K562 (cell line): ENCODE results near the gene SNCG. TPM values are rescaled to one million over a fixed set of nuclear protein-coding genes. Genes with fewer than 3 reads are reported as not detected.
A peak's percentile ranks its signal among the peaks of the same experiment; 100 is the strongest.

ENCODE experiments used
- ADNP ChIP-seq: fragments of 200-800 bp; sonication (Bioruptor generic); IDR thresholded peaks from 2 replicates; pipeline ENCODE4 v1.6.1; 2016; ENCODE audit warnings: missing genetic modification characterization, missing compliant biosample characterization
- E2F6 ChIP-seq, 2 experiments: IDR thresholded peaks; 2 replicates each; pipeline ENCODE4 v1.6.1; 2011; ENCODE audit warnings: borderline replicate concordance in 1 of 2, control low read depth in 1 of 2, low read depth in 1 of 2, low read length in 1 of 2, mild to moderate bottlenecking in 1 of 2, mixed read lengths in 1 of 2, moderate library complexity in 1 of 2; ENCODE audit not compliant: insufficient read depth in 1 of 2, insufficient read length in 1 of 2, poor library complexity in 1 of 2, severe bottlenecking in 1 of 2; ENCODE audit errors: extremely low read depth in 1 of 2
- GABPB2 ChIP-seq: fragments of 250-450 bp; sonication (Bioruptor Pico); conservative IDR thresholded peaks from 2 replicates; pipeline ENCODE4 v1.5.1; 2021; ENCODE audit warnings: mild to moderate bottlenecking
- L3MBTL2 ChIP-seq: fragments of 450-650 bp; IDR thresholded peaks from 2 replicates; pipeline ENCODE4 v1.6.1; 2016; ENCODE audit warnings: mild to moderate bottlenecking, moderate library complexity
- LEF1 ChIP-seq: fragments of 450-650 bp; IDR thresholded peaks from 2 replicates; pipeline ENCODE4 v1.6.1; 2016; ENCODE audit warnings: mild to moderate bottlenecking
- MXI1 ChIP-seq: IDR thresholded peaks from 2 replicates; pipeline ENCODE4 v1.6.1; 2011; ENCODE audit warnings: low read depth, mild to moderate bottlenecking, improper control_type of control experiment, low read length
- NFE2 ChIP-seq: IDR thresholded peaks from 2 replicates; pipeline ENCODE4 v1.6.1; 2014; ENCODE audit warnings: antibody characterized with exemption, low read depth
- NR2C1 ChIP-seq, 2 experiments: fragments of 450-650 bp; IDR thresholded peaks; 2 replicates each; pipeline ENCODE4 v1.6.1; 2017; ENCODE audit warnings: mild to moderate bottlenecking in 2 of 2, antibody characterized with exemption in 1 of 2, inconsistent platforms in 1 of 2, missing compliant biosample characterization in 1 of 2, missing genetic modification characterization in 1 of 2
- SREBF1 ChIP-seq: fragments of 150-350 bp; IDR thresholded peaks from 2 replicates; pipeline ENCODE4 v1.6.1; 2014; ENCODE audit warnings: antibody characterized with exemption, low read depth, low read length, borderline replicate concordance
- STAT5A ChIP-seq: IDR thresholded peaks from 2 replicates; pipeline ENCODE4 v1.6.1; 2012; ENCODE audit warnings: low read length, inconsistent platforms, borderline replicate concordance
- ZNF263 ChIP-seq: sonication (generic); formaldehyde crosslinking; IDR thresholded peaks from 2 replicates; pipeline ENCODE4 v1.8.0; 2022; ENCODE audit warnings: mild to moderate bottlenecking, missing genetic modification reagents, borderline replicate concordance
- ZNF277 ChIP-seq: fragments of 250-450 bp; sonication (Bioruptor Pico); IDR thresholded peaks from 2 replicates; pipeline ENCODE4 v1.8.0; 2022; ENCODE audit warnings: inconsistent platforms, mild to moderate bottlenecking, moderate library complexity, borderline replicate concordance
- polyA plus RNA-seq, 8 experiments: library from polyadenylated mRNA; depleted of rRNA in 4 of 8; stranded (reverse) in 5 of 8; unstranded in 3 of 8; fragments of >200 nt; fragmentation: Nextera tagmentation in 2 of 8; fragmentation: Illumina TruSeq in 1 of 8; extraction: Ambion mirVana in 2 of 8; extraction: Trizol in 1 of 8; gene quantifications; 2 replicates each; pipeline versions ENCODE4 v1.2.1 to v1.2.3, GENCODE V29; 2011 to 2014; ENCODE audit warnings: inconsistent platforms in 1 of 8, missing spikeins in 1 of 8
- total RNA-seq, 7 experiments: library from RNA; depleted of rRNA in 6 of 7; stranded (reverse); fragments of >200 nt in 6 of 7; fragmentation: Illumina TruSeq in 2 of 7; extraction: Trizol in 2 of 7; gene quantifications; 2 replicates each; pipeline versions ENCODE4 v1.2.1 to v1.2.3, GENCODE V29; 2011 to 2021; ENCODE audit warnings: low replicate concordance in 1 of 7
- TF ChIP-seq, protein P1 (sequence below), 2 experiments: fragments of 450-650 bp in 1 of 2; sonication (generic) in 1 of 2; formaldehyde crosslinking in 1 of 2; IDR thresholded peaks in 1 of 2; conservative IDR thresholded peaks in 1 of 2; 2 replicates each; pipeline versions ENCODE4 v1.6.1 to v1.8.1; 2016 to 2023; ENCODE audit warnings: mild to moderate bottlenecking in 2 of 2, moderate library complexity in 2 of 2, inconsistent platforms in 1 of 2, missing genetic modification reagents in 1 of 2

SNCG gene
- total and polyA plus RNA-seq, 9 of the 15 experiments (the other 6 are each of a cell fraction or from before 2014, with no cell fraction given) = 9.8 to 146 (median 93.6) TPM

DNA sequence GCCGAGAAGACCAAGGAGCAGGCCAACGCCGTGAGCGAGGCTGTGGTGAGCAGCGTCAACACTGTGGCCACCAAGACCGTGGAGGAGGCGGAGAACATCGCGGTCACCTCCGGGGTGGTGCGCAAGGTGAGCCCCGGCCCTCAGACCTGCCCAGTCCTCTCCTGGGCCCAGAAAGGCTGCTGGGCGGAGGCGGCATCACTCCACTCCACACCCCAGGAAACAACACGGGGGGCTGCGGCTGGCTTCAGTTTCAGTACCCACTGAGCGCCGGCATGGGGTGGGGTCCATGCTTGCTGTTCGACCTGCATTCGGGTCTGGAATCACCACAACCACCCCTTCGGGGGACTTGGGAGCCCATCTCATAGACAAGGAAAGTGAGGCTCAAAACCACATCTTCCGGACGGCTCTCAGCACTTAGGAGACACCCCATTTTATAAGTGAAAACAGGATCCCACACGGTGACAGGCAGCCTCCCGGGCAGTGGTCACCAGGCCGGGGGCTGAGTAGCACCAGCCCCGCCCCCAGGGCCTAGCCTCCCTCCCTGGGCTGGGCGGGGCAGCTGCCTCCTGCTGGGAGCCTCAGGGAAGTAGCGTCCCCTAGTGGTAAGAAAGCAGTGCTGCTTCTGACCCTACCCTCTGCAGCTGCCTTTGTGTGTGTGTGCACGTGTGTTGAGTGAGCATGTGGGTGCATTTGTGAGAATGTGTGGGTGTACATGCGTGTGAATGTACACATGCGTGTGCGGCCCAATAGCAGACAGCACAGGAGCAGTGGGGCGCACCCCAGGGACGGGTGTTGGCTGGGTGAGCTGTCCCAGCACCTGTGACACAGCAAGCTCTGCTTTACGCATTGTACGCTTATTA lies 1.8 kb downstream of the SNCG start (continued):
- no peak for TF ChIP-seq LEF1
- TF ChIP-seq ZNF263 (CRISPR knock-in tag) = no peak
- peak in 1 of 2 experiments; percentile 14 for TF ChIP-seq E2F6 (IDR thresholded peaks at IDR 0.05; ENCODE audit: borderline replicate concordance in 1 of 2, extremely low read depth in 1 of 2, insufficient read depth in 1 of 2, insufficient read length in 1 of 2, low read depth in 1 of 2, low read length in 1 of 2, poor library complexity in 1 of 2, severe bottlenecking in 1 of 2)
- TF ChIP-seq NFE2 = no peak
- no peak for TF ChIP-seq MXI1
- no peak for TF ChIP-seq NR2C1 (IDR thresholded peaks at IDR 0.05)
- no peak for TF ChIP-seq NR2C1 (tag; IDR thresholded peaks at IDR 0.05)
- TF ChIP-seq STAT5A = no peak
- 0 out of 2 replicates have a peak, but pooled peaks have one; percentile 14 for TF ChIP-seq L3MBTL2
- no peak for TF ChIP-seq SREBF1
- no peak for TF ChIP-seq ADNP (tag)
- no peak for TF ChIP-seq ZNF277 (CRISPR knock-in tag)
- TF ChIP-seq GABPB2 (CRISPR knock-in tag) = no peak
- TF ChIP-seq, protein P1, sequence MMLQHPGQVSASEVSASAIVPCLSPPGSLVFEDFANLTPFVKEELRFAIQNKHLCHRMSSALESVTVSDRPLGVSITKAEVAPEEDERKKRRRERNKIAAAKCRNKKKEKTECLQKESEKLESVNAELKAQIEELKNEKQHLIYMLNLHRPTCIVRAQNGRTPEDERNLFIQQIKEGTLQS (IDR thresholded peaks at IDR 0.05) = no peak
- TF ChIP-seq, protein P1 (CRISPR knock-in tag; conservative IDR thresholded peaks at IDR 0.05) = no peak
